Trophoblast cell (in vitro differentiated cells and primary cell): ENCODE measurements around the gene FANCL.

Experiments used
- DNase-seq, 2 donors: peaks; one replicate each; pipeline ENCODE4 v3.0.0-alpha.2; 2016
- H2AFZ ChIP-seq: 2 replicates; pipeline ENCODE4 v1.6.1; 2013; ENCODE audit warnings: low read length, moderate library complexity, mild to moderate bottlenecking; ENCODE audit not compliant: insufficient read depth, poor library complexity
- H2AK5ac ChIP-seq: 2 replicates; pipeline ENCODE4 v1.6.1; 2013; ENCODE audit warnings: mild to moderate bottlenecking, low read length
- H2BK120ac ChIP-seq: 2 replicates; pipeline ENCODE4 v1.6.1; 2013; ENCODE audit warnings: low read length, mild to moderate bottlenecking, moderate library complexity; ENCODE audit not compliant: insufficient read depth, poor library complexity
- H2BK12ac ChIP-seq: 2 replicates; pipeline ENCODE4 v1.6.1; 2013; ENCODE audit warnings: mild to moderate bottlenecking, low read length, moderate library complexity
- H2BK5ac ChIP-seq: 2 replicates; pipeline ENCODE4 v1.6.1; 2013; ENCODE audit warnings: low read length, low read depth, moderate library complexity, mild to moderate bottlenecking; ENCODE audit not compliant: poor library complexity
- H3K14ac ChIP-seq: 2 replicates; pipeline ENCODE4 v1.6.1; 2013; ENCODE audit warnings: mild to moderate bottlenecking, low read length
- H3K18ac ChIP-seq: 2 replicates; pipeline ENCODE4 v1.6.1; 2013; ENCODE audit warnings: mild to moderate bottlenecking, low read length
- H3K23ac ChIP-seq: 2 replicates; pipeline ENCODE4 v1.6.1; 2013; ENCODE audit warnings: low read length
- H3K27ac ChIP-seq: 2 replicates; pipeline ENCODE4 v1.5.1; 2013; ENCODE audit warnings: low read depth, mild to moderate bottlenecking, inconsistent platforms, low read length, moderate library complexity
- H3K27me3 ChIP-seq: 2 replicates; pipeline ENCODE4 v1.6.1; 2013; ENCODE audit warnings: inconsistent platforms, mild to moderate bottlenecking, low read length, moderate library complexity; ENCODE audit not compliant: insufficient read depth
- H3K36me3 ChIP-seq, 2 experiments: 1 replicate in 1 of 2; 2 replicates in 1 of 2; pipeline ENCODE4 v1.6.1; 2013; ENCODE audit warnings: low read length in 2 of 2, mild to moderate bottlenecking in 2 of 2, moderate library complexity in 1 of 2; ENCODE audit not compliant: insufficient read depth in 2 of 2, control insufficient read depth in 1 of 2
- H3K4ac ChIP-seq: 2 replicates; pipeline ENCODE4 v1.6.1; 2013; ENCODE audit warnings: low read depth, mild to moderate bottlenecking, low read length, moderate library complexity
- H3K4me1 ChIP-seq, 2 experiments: 1 replicate in 1 of 2; 2 replicates in 1 of 2; pipeline ENCODE4 v1.6.1; 2013; ENCODE audit warnings: low read length in 2 of 2, mild to moderate bottlenecking in 2 of 2, moderate library complexity in 1 of 2; ENCODE audit not compliant: insufficient read depth in 2 of 2, control insufficient read depth in 1 of 2
- H3K4me2 ChIP-seq: 2 replicates; pipeline ENCODE4 v1.6.1; 2013; ENCODE audit warnings: inconsistent platforms, mild to moderate bottlenecking, low read length, moderate library complexity
- H3K4me3 ChIP-seq: 2 replicates; pipeline ENCODE4 v1.5.1; 2013; ENCODE audit warnings: mild to moderate bottlenecking, low read depth, low read length, inconsistent platforms
- H3K79me1 ChIP-seq: one replicate; pipeline ENCODE4 v1.6.1; 2013; ENCODE audit warnings: low read length
- H3K79me2 ChIP-seq: 2 replicates; pipeline ENCODE4 v1.6.1; 2013; ENCODE audit warnings: low read length, mild to moderate bottlenecking; ENCODE audit not compliant: control insufficient read depth, insufficient read depth, poor library complexity
- H3K9ac ChIP-seq: 2 replicates; pipeline ENCODE4 v1.6.1; 2013; ENCODE audit warnings: mild to moderate bottlenecking, low read length
- H3K9me3 ChIP-seq: 2 replicates; pipeline ENCODE4 v1.6.1; 2013; ENCODE audit warnings: low read depth, mild to moderate bottlenecking, control low read depth, inconsistent platforms, low read length; ENCODE audit not compliant: insufficient read depth
- H4K12ac ChIP-seq: 2 replicates; pipeline ENCODE4 v1.6.1; 2013; ENCODE audit warnings: low read depth, mild to moderate bottlenecking, low read length, moderate library complexity
- H4K8ac ChIP-seq: 2 replicates; pipeline ENCODE4 v1.6.1; 2013; ENCODE audit warnings: low read depth, mild to moderate bottlenecking, low read length, moderate library complexity
- H4K91ac ChIP-seq: one replicate; pipeline ENCODE4 v1.6.1; 2013; ENCODE audit warnings: low read depth, mild to moderate bottlenecking, low read length, moderate library complexity
- WGBS: extraction: QIAGEN DNeasy Blood & Tissue Kit; methylation state at CpG from one replicate; pipeline ENCODE4 v1.1.7; 2013; ENCODE audit warnings: missing lambda C conversion rate; ENCODE audit not compliant: insufficient read length, insufficient coverage; ENCODE audit errors: extremely low coverage; 5-methylcytosine and 5-hydroxymethylcytosine counted together

The FANCL gene

GRCh38 chr2:58135861-58136260 is 105.3 kb downstream of the FANCL start:
- DNase-seq = no peak
- H3K79me1 ChIP-seq = no peaks in the 10 kb centered on the region
- H3K18ac ChIP-seq = no peak overlapping the region
- H3K4me1 ChIP-seq = peaks cover 0 to 1% of the 10 kb centered on the region in 2 experiments
- H4K12ac ChIP-seq = no peak overlapping the region
- H3K9ac ChIP-seq = no peak overlapping the region
- no peak overlapping the region for H3K14ac ChIP-seq
- no peak overlapping the region for H2BK5ac ChIP-seq
- no peak overlapping the region for H2AFZ ChIP-seq
- H3K4ac ChIP-seq = no peak overlapping the region
- H3K9me3 ChIP-seq = no peaks in the 10 kb centered on the region
- no peak overlapping the region for H4K91ac ChIP-seq
- H3K36me3 ChIP-seq = peaks cover 0 to 2% of the 10 kb centered on the region in 2 experiments
- no peak overlapping the region for H2BK12ac ChIP-seq
- no peaks in the 10 kb centered on the region for H3K79me2 ChIP-seq
- no peak overlapping the region for H2BK120ac ChIP-seq
- no peak overlapping the region for H3K27ac ChIP-seq
- no CpG with 5 or more reads among the region's 2 CpGs for WGBS
- no peak overlapping the region for H3K4me3 ChIP-seq
- no peaks in the 10 kb centered on the region for H3K27me3 ChIP-seq
- H2AK5ac ChIP-seq = no peak overlapping the region
- no peak overlapping the region for H4K8ac ChIP-seq
- H3K23ac ChIP-seq = no peak overlapping the region
- H3K4me2 ChIP-seq = no peak overlapping the region

GRCh38 chr2:58133395-58133794 is 107.7 kb downstream of the FANCL start:
- no peak overlapping the region for H3K4me3 ChIP-seq
- no peaks in the 10 kb centered on the region for H3K79me2 ChIP-seq
- H3K36me3 ChIP-seq = peaks cover 0 to 2% of the 10 kb centered on the region in 2 experiments
- no peak overlapping the region for H4K8ac ChIP-seq
- no peak overlapping the region for H2AFZ ChIP-seq
- no peak for DNase-seq
- H3K14ac ChIP-seq = no peak overlapping the region
- H4K91ac ChIP-seq = no peak overlapping the region
- H3K27me3 ChIP-seq = no peaks in the 10 kb centered on the region
- no peak overlapping the region for H2BK5ac ChIP-seq
- H3K79me1 ChIP-seq = no peaks in the 10 kb centered on the region
- H3K9me3 ChIP-seq = no peaks in the 10 kb centered on the region
- no peak overlapping the region for H3K9ac ChIP-seq
- H3K18ac ChIP-seq = no peak overlapping the region
- no peak overlapping the region for H3K23ac ChIP-seq
- H3K4me2 ChIP-seq = no peak overlapping the region
- no peak overlapping the region for H3K27ac ChIP-seq
- no peak overlapping the region for H2BK120ac ChIP-seq
- no peak overlapping the region for H3K4ac ChIP-seq
- H3K4me1 ChIP-seq = peaks cover 0 to 1% of the 10 kb centered on the region in 2 experiments
- H2AK5ac ChIP-seq = no peak overlapping the region
- H4K12ac ChIP-seq = no peak overlapping the region
- no peak overlapping the region for H2BK12ac ChIP-seq

- H3K79me1 ChIP-seq = no peaks in the 10 kb centered on the region
- no peak overlapping the region for H4K12ac ChIP-seq
- no peak overlapping the region for H2AFZ ChIP-seq
- H4K8ac ChIP-seq = no peak overlapping the region
- H3K27ac ChIP-seq = no peak overlapping the region
- H3K27me3 ChIP-seq = no peaks in the 10 kb centered on the region
- H3K9me3 ChIP-seq = no peaks in the 10 kb centered on the region
- H2AK5ac ChIP-seq = no peak overlapping the region
- no peak overlapping the region for H3K14ac ChIP-seq
- no peaks in the 10 kb centered on the region for H3K79me2 ChIP-seq
- no peak overlapping the region for H3K9ac ChIP-seq
- H3K4me1 ChIP-seq = peaks cover 0 to 1% of the 10 kb centered on the region in 2 experiments
- no peak overlapping the region for H3K4ac ChIP-seq
- WGBS = no CpG with 5 or more reads among the region's 5 CpGs
- H2BK120ac ChIP-seq = no peak overlapping the region
- H3K4me2 ChIP-seq = no peak overlapping the region
- no peak for DNase-seq
- no peak overlapping the region for H3K4me3 ChIP-seq
- no peak overlapping the region for H2BK5ac ChIP-seq
- peaks cover 0 to under 1% of the 10 kb centered on the region in 2 experiments for H3K36me3 ChIP-seq
- H4K91ac ChIP-seq = no peak overlapping the region
- no peak overlapping the region for H3K18ac ChIP-seq
- H2BK12ac ChIP-seq = no peak overlapping the region
- H3K23ac ChIP-seq = no peak overlapping the region
Observed at GRCh38 chr2:58131191-58132011, 109.7 kb downstream of the FANCL start.

GRCh38 chr2:58130238-58130637 is 110.9 kb downstream of the FANCL start:
- no peaks in the 10 kb centered on the region for H3K79me1 ChIP-seq
- H3K23ac ChIP-seq = no peak overlapping the region
- H2BK12ac ChIP-seq = no peak overlapping the region
- H4K91ac ChIP-seq = no peak overlapping the region
- no peak for DNase-seq
- WGBS = no CpG with 5 or more reads among the region's 2 CpGs
- H3K27me3 ChIP-seq = no peaks in the 10 kb centered on the region
- H2BK120ac ChIP-seq = no peak overlapping the region
- no peaks in the 10 kb centered on the region for H3K79me2 ChIP-seq
- no peak overlapping the region for H2AK5ac ChIP-seq
- no peak overlapping the region for H2AFZ ChIP-seq
- no peak overlapping the region for H3K27ac ChIP-seq
- H3K4me3 ChIP-seq = no peak overlapping the region
- H3K4me1 ChIP-seq = peaks cover 0 to 1% of the 10 kb centered on the region in 2 experiments
- no peak overlapping the region for H4K12ac ChIP-seq
- no peak overlapping the region for H3K4me2 ChIP-seq
- H3K9ac ChIP-seq = no peak overlapping the region
- no peaks in the 10 kb centered on the region for H3K9me3 ChIP-seq
- no peak overlapping the region for H2BK5ac ChIP-seq
- H3K4ac ChIP-seq = no peak overlapping the region
- H4K8ac ChIP-seq = no peak overlapping the region
- H3K18ac ChIP-seq = no peak overlapping the region
- no peaks in the 10 kb centered on the region for H3K36me3 ChIP-seq
- no peak overlapping the region for H3K14ac ChIP-seq
